Astrocyte of the spinal cord (primary cell): Measurements from ENCODE around the gene KCND3.

ENCODE experiments used
- DNase-seq: peaks from one replicate; pipeline ENCODE4 v3.0.0; 2011; ENCODE audit warnings: low read depth, low spot score
- H3K4me3 ChIP-seq: 2 replicates; pipeline ENCODE4 v1.5.1; 2011; ENCODE audit warnings: low read depth, mild to moderate bottlenecking, low read length, moderate library complexity
- CTCF ChIP-seq: IDR thresholded peaks from 2 replicates; pipeline ENCODE4 v1.5.1; 2012; ENCODE audit warnings: low read depth, mild to moderate bottlenecking, low read length, inconsistent platforms
- in situ Hi-C: cut with HindIII; loops from 2 replicates; pipeline ENCODE4 v1.10.0; 2017; ENCODE audit warnings: low sequenced_read_pairs

KCND3 gene

GRCh38 chr1:111814305-111814628, 175.2 kb downstream of the KCND3 start:
- no peak for DNase-seq
- in situ Hi-C loops, result no loop called here
- no peak for TF ChIP-seq CTCF
- no peak overlapping the region for H3K4me3 ChIP-seq

- in situ Hi-C loops, result no loop called here
- no peak for DNase-seq
- TF ChIP-seq CTCF, result no peak
- H3K4me3 ChIP-seq, result no peak overlapping the region
Observed at GRCh38 chr1:111813440-111814304, 175.8 kb downstream of the KCND3 start.

GRCh38 chr1:111812306-111812705, 177.2 kb downstream of the KCND3 start:
- no peak overlapping the region for H3K4me3 ChIP-seq
- no peak for DNase-seq
- in situ Hi-C loops, result no loop called here
- TF ChIP-seq CTCF, result no peak

- no peak overlapping the region for H3K4me3 ChIP-seq
- no peak for TF ChIP-seq CTCF
- no peak for DNase-seq
- in situ Hi-C loops, result no loop called here
Observed at GRCh38 chr1:111811891-111812290, 177.6 kb downstream of the KCND3 start.

- no peak overlapping the region for H3K4me3 ChIP-seq
Observed at GRCh38 chr1:111805251-111805650, 184.2 kb downstream of the KCND3 start.

GRCh38 chr1:111804776-111805175, 184.7 kb downstream of the KCND3 start:
- TF ChIP-seq CTCF, result no peak
- in situ Hi-C loops, result no loop called here
- DNase-seq, result no peak
- no peak overlapping the region for H3K4me3 ChIP-seq

More at GRCh38 chr1:111805251-111805650, 184.2 kb downstream of the KCND3 start:
- no peak for DNase-seq
- no peak for TF ChIP-seq CTCF
- in situ Hi-C loops, result no loop called here
